Keratinocyte (primary cell): ENCODE results near the gene FBXO9. TPM values are rescaled to one million over a fixed set of nuclear protein-coding genes. Genes with fewer than 3 reads are reported as not detected.

Experiments
- DNase-seq: peaks from one replicate; pipeline ENCODE4 v3.0.0-alpha.2; 2011; ENCODE audit warnings: low read depth, missing footprints, low spot score
- FAIRE-seq: peaks from 2 replicates; lab custom pipeline; 2011; peaks lifted over from hg19 to GRCh38; lab: Jason Lieb, UNC
- H2AFZ ChIP-seq: 2 replicates; pipeline ENCODE4 v1.6.0; 2012; ENCODE audit warnings: low read length, control low read depth, inconsistent platforms; ENCODE audit not compliant: control insufficient read depth
- H3K27ac ChIP-seq: 2 replicates; pipeline ENCODE4 v1.5.1; 2011; ENCODE audit warnings: low read length; ENCODE audit not compliant: control insufficient read depth, insufficient read depth
- H3K27me3 ChIP-seq: 3 replicates; pipeline ENCODE4 v1.6.0; 2011; ENCODE audit warnings: low read length; ENCODE audit not compliant: control insufficient read depth, insufficient read depth; ENCODE audit errors: extremely low read depth
- H3K36me3 ChIP-seq, 2 experiments: 2 replicates in 1 of 2; 3 replicates in 1 of 2; pipeline ENCODE4 v1.5.1; 2011; ENCODE audit warnings: low read length in 2 of 2, mild to moderate bottlenecking in 1 of 2; ENCODE audit not compliant: control insufficient read depth in 2 of 2, insufficient read depth in 2 of 2; ENCODE audit errors: extremely low read depth in 1 of 2
- H3K4me1 ChIP-seq: 3 replicates; pipeline ENCODE4 v1.5.1; 2011; ENCODE audit warnings: low read length; ENCODE audit not compliant: control insufficient read depth, insufficient read depth; ENCODE audit errors: extremely low read depth
- H3K4me2 ChIP-seq: 3 replicates; pipeline ENCODE4 v1.6.0; 2011; ENCODE audit warnings: low read depth, low read length; ENCODE audit not compliant: control insufficient read depth, insufficient read depth; ENCODE audit errors: extremely low read depth
- H3K4me3 ChIP-seq, 3 experiments: fragments of 200-600 bp in 1 of 3; sonication (generic) in 1 of 3; 2 replicates in 2 of 3; 3 replicates in 1 of 3; pipeline ENCODE4 v1.5.1; 2011 to 2016; ENCODE audit warnings: low read length in 3 of 3, mild to moderate bottlenecking in 3 of 3, control low read depth in 2 of 3, inconsistent platforms in 1 of 3, low read depth in 1 of 3, mixed read lengths in 1 of 3, mixed run types in 1 of 3, moderate library complexity in 1 of 3; ENCODE audit not compliant: control insufficient read depth in 2 of 3, insufficient read depth in 2 of 3; ENCODE audit errors: extremely low read depth in 1 of 3
- H3K79me2 ChIP-seq: 2 replicates; pipeline ENCODE4 v1.6.0; 2012; ENCODE audit warnings: low read length; ENCODE audit not compliant: control insufficient read depth, insufficient read depth
- H3K9ac ChIP-seq: 3 replicates; pipeline ENCODE4 v1.6.0; 2011; ENCODE audit warnings: low read length; ENCODE audit not compliant: control insufficient read depth, insufficient read depth; ENCODE audit errors: extremely low read depth
- H3K9me1 ChIP-seq: 3 replicates; pipeline ENCODE4 v1.6.0; 2011; ENCODE audit warnings: low read length; ENCODE audit not compliant: control insufficient read depth, insufficient read depth; ENCODE audit errors: extremely low read depth
- H3K9me3 ChIP-seq: 2 replicates; pipeline ENCODE4 v1.5.1; 2012; ENCODE audit warnings: low read depth, low read length; ENCODE audit not compliant: control insufficient read depth
- H4K20me1 ChIP-seq: 3 replicates; pipeline ENCODE4 v1.6.0; 2011; ENCODE audit warnings: low read length; ENCODE audit not compliant: control insufficient read depth, insufficient read depth; ENCODE audit errors: extremely low read depth
- CTCF ChIP-seq, 3 experiments: IDR thresholded peaks in 1 of 3; conservative IDR thresholded peaks in 1 of 3; optimal IDR thresholded peaks in 1 of 3; 2 replicates in 2 of 3; 3 replicates in 1 of 3; pipeline versions ENCODE3 to v1.5.1; 2011; ENCODE audit warnings: low read length in 3 of 3, mild to moderate bottlenecking in 3 of 3, moderate library complexity in 2 of 3, control low read depth in 1 of 3, inconsistent platforms in 1 of 3; ENCODE audit not compliant: insufficient read depth in 2 of 3; ENCODE audit errors: extremely low read depth in 1 of 3
- EZH2 ChIP-seq: IDR thresholded peaks from one replicate; pipeline ENCODE4 v1.6.1; 2012; ENCODE audit warnings: inconsistent platforms, mild to moderate bottlenecking, low read length, moderate library complexity
- dilution Hi-C: fragments of 300-500 bp; cut with MboI; formaldehyde crosslinking; loops from one replicate; pipeline ENCODE4 v1.7.0; 2020; ENCODE audit warnings: low sequenced_read_pairs; ENCODE audit not compliant: extremely low pct_ligation_motif_present
- polyA plus RNA-seq, 5 experiments: library from polyadenylated mRNA; depleted of rRNA in 3 of 5; stranded (reverse) in 3 of 5; stranded (forward) in 1 of 5; unstranded in 1 of 5; fragments of >200 nt; gene quantifications; 1 replicate in 1 of 5; 2 replicates in 3 of 5; 3 replicates in 1 of 5; pipeline versions ENCODE4 v1.2.1 to v1.2.3, GENCODE V29; 2011 to 2012; ENCODE audit warnings: missing spikeins in 2 of 5, low read depth in 1 of 5, low replicate concordance in 1 of 5

The FBXO9 gene
- polyA plus RNA-seq, 1 donor (not counting 4 experiments of a cell fraction or from before 2014, with no cell fraction given) = 71.8 TPM

- Histone ChIP-seq H3K79me2 (no peaks in the 10 kb centered on the region), H4K20me1 (no peaks in the 10 kb centered on the region), H3K9me1 (no peaks in the 10 kb centered on the region), H3K27me3 (no peaks in the 10 kb centered on the region), H3K9ac (no peak overlapping the region), H2AFZ (no peak overlapping the region), H3K4me3 (no peak overlapping the region), H3K27ac (no peak overlapping the region), H3K9me3 (no peaks in the 10 kb centered on the region), H3K36me3 (peaks cover 5 to 7% of the 10 kb centered on the region in 2 experiments), H3K4me1 (peaks cover 5% of the 10 kb centered on the region), H3K4me2 (no peak overlapping the region)
- TF ChIP-seq CTCF (optimal IDR thresholded peaks at IDR 0.05 in 1 of 3, IDR thresholded peaks at IDR 0.05 in 1 of 3, conservative IDR thresholded peaks at IDR 0.05 in 1 of 3; ENCODE audit: extremely low read depth in 1 of 3, insufficient read depth in 2 of 3, low read length in 3 of 3) = no peak
- TF ChIP-seq EZH2 = no peak
- no peak for FAIRE-seq
- dilution Hi-C loops = no loop called here
- no peak for DNase-seq
Measured at GRCh38 chr6:53104916-53105315, 39.7 kb downstream of the FBXO9 start.

GRCh38 chr6:53107091-53107490, 41.9 kb downstream of the FBXO9 start:
- H3K4me1 ChIP-seq = peaks cover 13% of the 10 kb centered on the region
- H3K9me1 ChIP-seq = no peaks in the 10 kb centered on the region
- no peaks in the 10 kb centered on the region for H3K79me2 ChIP-seq
- no peaks in the 10 kb centered on the region for H3K27me3 ChIP-seq
- no peak overlapping the region for H3K4me2 ChIP-seq
- H3K4me3 ChIP-seq = no peak overlapping the region
- FAIRE-seq = peak; percentile 91
- H4K20me1 ChIP-seq = no peaks in the 10 kb centered on the region
- dilution Hi-C loops = no loop called here
- H3K9me3 ChIP-seq = no peaks in the 10 kb centered on the region
- H2AFZ ChIP-seq = no peak overlapping the region
- no peak for TF ChIP-seq EZH2
- TF ChIP-seq CTCF (optimal IDR thresholded peaks at IDR 0.05 in 1 of 3, IDR thresholded peaks at IDR 0.05 in 1 of 3, conservative IDR thresholded peaks at IDR 0.05 in 1 of 3; ENCODE audit: extremely low read depth in 1 of 3, insufficient read depth in 2 of 3, low read length in 3 of 3) = no peak
- H3K9ac ChIP-seq = no peak overlapping the region
- peaks cover 0 to 2% of the 10 kb centered on the region in 2 experiments for H3K36me3 ChIP-seq
- H3K27ac ChIP-seq = no peak overlapping the region
- peak; percentile 15 for DNase-seq
